Measurements from ENCODE around the gene TNFRSF12A. TPM values are rescaled to one million over a fixed set of nuclear protein-coding genes. Genes with fewer than 3 reads are reported as not detected.
A peak's percentile ranks its signal among the peaks of the same experiment; 100 is the strongest.

The TNFRSF12A gene
- total and polyA plus RNA-seq, 9 of the 15 experiments (the other 6 are each of a cell fraction or from before 2014, with no cell fraction given) = 0.41 to 61.8 (median 26.5) TPM

GRCh38 chr16:3021449-3022207 lies 1.5 kb downstream of the TNFRSF12A start (continued):
- no peak for TF ChIP-seq SMAD2 (IDR thresholded peaks at IDR 0.05; ENCODE audit: low read depth, low read length)
- peak; percentile 32; the same call in 1 of the 2 replicates for TF ChIP-seq ZBTB7A (IDR thresholded peaks at IDR 0.05; ENCODE audit: borderline replicate concordance, control insufficient read depth, low read depth, low read length)
- no peak for TF ChIP-seq SRSF3 (IDR thresholded peaks at IDR 0.05; ENCODE audit: insufficient read depth, low read length)
- no peak for TF ChIP-seq ZBTB1 (CRISPR knock-in tag; IDR thresholded peaks at IDR 0.05; ENCODE audit: borderline replicate concordance, low read depth)
- no peak for TF ChIP-seq CXXC5 (CRISPR knock-in tag; IDR thresholded peaks at IDR 0.05)
- TF ChIP-seq ZBTB8A (IDR thresholded peaks at IDR 0.05; ENCODE audit: partially characterized antibody) = no peak
- no peak for TF ChIP-seq FOXM1 (IDR thresholded peaks at IDR 0.05; ENCODE audit: low read depth)
- TF ChIP-seq FOXM1 (CRISPR knock-in tag; IDR thresholded peaks at IDR 0.05; ENCODE audit: low read depth) = no peak
- TF ChIP-seq CEBPG (CRISPR knock-in tag; IDR thresholded peaks at IDR 0.05) = 0 out of 2 replicates have a peak, but pooled peaks have one; percentile 41
- no peak for TF ChIP-seq CEBPG (tag; conservative IDR thresholded peaks at IDR 0.05 in 1 of 2, IDR thresholded peaks at IDR 0.05 in 1 of 2)
- no peak for TF ChIP-seq SMARCB1 (IDR thresholded peaks at IDR 0.05; ENCODE audit: insufficient read length, low read depth)
- no peak for TF ChIP-seq ZC3H11A (IDR thresholded peaks at IDR 0.05; ENCODE audit: low read depth, low read length)
- no peak for TF ChIP-seq NR3C1 (CRISPR knock-in tag; IDR thresholded peaks at IDR 0.05)
- TF ChIP-seq ETV1 (tag; conservative IDR thresholded peaks at IDR 0.05; ENCODE audit: low read depth) = no peak
- TF ChIP-seq ZNF282 (CRISPR knock-in tag; IDR thresholded peaks at IDR 0.05) = no peak
- TF ChIP-seq MAZ (CRISPR knock-in tag; conservative IDR thresholded peaks at IDR 0.05 in 1 of 2, IDR thresholded peaks at IDR 0.05 in 1 of 2) = peak; percentile 11 to 68; a peak in 2 of 4 replicates
- TF ChIP-seq, protein P1, sequence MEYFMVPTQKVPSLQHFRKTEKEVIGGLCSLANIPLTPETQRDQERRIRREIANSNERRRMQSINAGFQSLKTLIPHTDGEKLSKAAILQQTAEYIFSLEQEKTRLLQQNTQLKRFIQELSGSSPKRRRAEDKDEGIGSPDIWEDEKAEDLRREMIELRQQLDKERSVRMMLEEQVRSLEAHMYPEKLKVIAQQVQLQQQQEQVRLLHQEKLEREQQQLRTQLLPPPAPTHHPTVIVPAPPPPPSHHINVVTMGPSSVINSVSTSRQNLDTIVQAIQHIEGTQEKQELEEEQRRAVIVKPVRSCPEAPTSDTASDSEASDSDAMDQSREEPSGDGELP (CRISPR knock-in tag; IDR thresholded peaks at IDR 0.05; ENCODE audit: borderline replicate concordance) = peak; percentile 76
- TF ChIP-seq ARNT (IDR thresholded peaks at IDR 0.05) = no peak
- TF ChIP-seq MCM2 (IDR thresholded peaks at IDR 0.05; ENCODE audit: low read depth) = no peak
- TF ChIP-seq ETV6 (IDR thresholded peaks at IDR 0.05; ENCODE audit: borderline replicate concordance in 1 of 2, low read depth in 2 of 2, low read length in 1 of 2) = no peak
- TF ChIP-seq ETV6 (CRISPR knock-in tag; IDR thresholded peaks at IDR 0.05; ENCODE audit: borderline replicate concordance) = no peak
- no peak for TF ChIP-seq CHD2 (IDR thresholded peaks at IDR 0.05; ENCODE audit: low read depth, low read length)
- no peak for TF ChIP-seq ZNF184 (CRISPR knock-in tag; IDR thresholded peaks at IDR 0.05)
- no peak for TF ChIP-seq ELF2 (CRISPR knock-in tag; IDR thresholded peaks at IDR 0.05)
- TF ChIP-seq ZNF347 (CRISPR knock-in tag; IDR thresholded peaks at IDR 0.05; ENCODE audit: low read depth) = no peak
- peak; percentile 36 to 37; a peak in 3 of 4 replicates for TF ChIP-seq RAD21 (CRISPR knock-in tag; conservative IDR thresholded peaks at IDR 0.05 in 1 of 2, IDR thresholded peaks at IDR 0.05 in 1 of 2)
- no peak for TF ChIP-seq THRB (CRISPR knock-in tag; conservative IDR thresholded peaks at IDR 0.05)
- TF ChIP-seq ZFX (CRISPR knock-in tag; IDR thresholded peaks at IDR 0.05) = peak; percentile 38
- TF ChIP-seq NBN (IDR thresholded peaks at IDR 0.05; ENCODE audit: low read depth) = no peak

All from K562 (cell line).